CD1c-positive myeloid dendritic cell (primary cell): ENCODE results near the gene PPP1R17.

Source experiments
- DNase-seq: peaks from one replicate; pipeline ENCODE4 v3.0.0-alpha.2; 2016; ENCODE audit errors: extremely low spot score

The PPP1R17 gene

DNA sequence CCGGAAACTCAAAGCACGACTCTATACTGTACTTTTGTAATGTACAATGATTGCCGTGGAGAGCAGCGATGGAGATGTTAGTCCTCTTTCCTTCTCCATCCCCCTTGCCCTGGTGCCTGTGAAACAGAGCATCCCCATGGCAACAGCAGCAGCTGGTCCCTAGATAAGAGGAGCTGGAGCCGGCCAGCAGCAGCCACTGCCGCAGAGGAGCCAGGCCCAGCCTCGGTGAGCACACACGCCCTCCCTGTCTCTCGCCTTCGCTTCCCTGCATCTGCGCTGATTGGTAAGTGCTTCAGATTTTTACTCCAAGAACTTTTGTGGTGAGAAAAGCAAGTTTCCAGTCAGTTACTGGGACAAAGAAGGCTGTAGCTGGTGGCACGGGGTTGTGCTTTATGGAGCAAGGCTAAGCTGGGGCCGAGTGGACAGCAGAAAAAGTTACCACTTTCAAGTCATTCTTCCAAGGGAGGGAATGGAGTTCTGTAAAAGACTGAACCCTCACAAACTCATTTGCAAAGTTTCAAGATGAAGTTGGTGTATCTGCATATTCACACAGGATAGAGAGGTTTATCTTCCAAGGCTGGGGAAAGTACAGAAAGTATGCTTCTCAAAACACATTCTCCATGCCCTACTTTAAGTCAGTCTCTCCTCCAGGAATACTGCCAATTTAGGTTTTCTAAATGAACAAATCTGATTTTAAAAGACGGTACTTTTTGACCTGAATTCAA lies at the start of gene PPP1R17:
PPP1R17 (plus strand) TSS at position 192 of the 725 bp plus-strand sequence. CDS start 5,227 bp downstream, outside the sequence.
- no peak for DNase-seq

DNA sequence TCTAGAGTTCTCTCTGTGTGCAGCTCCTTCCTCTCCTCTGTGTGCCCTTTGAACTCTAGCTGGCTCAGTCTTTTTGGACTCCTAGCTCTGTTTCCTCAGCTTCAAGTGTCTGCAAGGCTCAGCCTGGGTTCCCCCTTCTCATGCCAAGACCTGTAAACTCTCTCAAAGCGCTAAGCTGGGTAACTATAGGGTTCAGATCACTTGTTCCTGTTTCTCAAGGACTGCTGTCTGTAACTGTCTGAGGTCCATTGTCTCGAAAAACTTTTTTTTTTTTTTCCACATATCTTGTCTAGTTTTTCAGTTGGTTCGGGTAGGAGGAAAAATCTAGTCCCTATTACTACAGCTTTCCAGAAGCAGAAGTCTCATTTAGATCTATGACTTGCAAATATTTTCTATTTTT lies 46.6 kb upstream of the PPP1R17 start:
- peak; percentile 49 for DNase-seq

DNA sequence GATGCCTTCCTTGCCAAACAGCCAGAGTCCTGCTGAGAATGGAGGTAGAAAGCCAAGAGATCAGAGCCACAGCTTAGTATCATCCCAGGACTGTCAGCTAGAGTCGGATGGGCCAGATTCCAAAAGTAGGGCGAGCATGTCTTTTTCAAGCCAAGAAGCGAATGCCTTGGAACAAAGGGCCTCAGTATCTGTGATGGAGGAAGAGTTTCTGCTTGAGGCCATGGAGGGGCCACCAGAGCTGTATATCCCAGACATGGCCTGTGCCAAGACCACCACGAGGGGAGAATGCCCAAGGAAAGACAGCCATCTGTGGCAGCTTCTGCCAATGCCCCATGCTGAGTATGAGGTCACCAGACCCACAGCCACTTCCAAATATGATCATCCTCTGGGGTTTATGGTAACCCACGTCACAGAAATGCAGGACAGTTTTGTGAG lies 44.3 kb upstream of the PPP1R17 start:
- DNase-seq: no peak

DNA sequence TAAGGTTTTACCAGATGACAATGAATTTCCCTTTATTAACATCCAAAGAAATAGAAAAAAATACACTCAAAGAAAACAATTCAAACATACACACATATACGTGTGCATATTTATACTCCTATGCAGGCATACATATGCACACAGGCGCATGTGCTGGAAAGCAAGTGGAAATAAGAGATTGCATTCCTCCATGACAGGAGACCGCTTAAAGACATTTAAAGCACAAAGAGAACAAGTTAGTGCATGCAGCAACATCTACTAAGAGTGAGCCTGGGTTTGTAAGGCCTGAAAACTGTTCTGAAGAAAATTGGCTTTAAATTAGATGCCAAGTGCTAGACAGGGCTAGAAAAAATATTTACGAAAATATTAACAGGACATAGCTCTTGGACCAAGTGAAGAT lies 40.1 kb upstream of the PPP1R17 start:
- DNase-seq: no peak

DNA sequence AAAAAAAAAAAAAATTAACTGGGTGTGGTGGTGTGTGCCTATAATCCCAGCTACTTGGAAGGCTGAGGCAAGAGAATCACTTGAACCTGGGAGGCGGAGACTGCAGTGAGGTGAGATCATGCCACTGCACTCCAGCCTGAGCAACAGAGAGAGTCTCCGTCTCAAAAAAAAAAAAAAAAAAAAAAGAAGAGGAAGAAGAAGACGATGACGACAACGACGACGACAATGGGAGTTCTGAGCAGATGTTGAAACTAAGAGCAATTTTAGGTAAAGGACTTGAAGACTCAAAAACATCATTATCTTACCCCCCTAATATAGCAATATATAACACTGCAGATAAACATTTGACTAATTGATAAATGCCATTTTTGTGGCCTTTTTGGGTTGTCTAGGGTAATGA lies 39.5 kb upstream of the PPP1R17 start:
- peak; percentile 46 for DNase-seq

DNA sequence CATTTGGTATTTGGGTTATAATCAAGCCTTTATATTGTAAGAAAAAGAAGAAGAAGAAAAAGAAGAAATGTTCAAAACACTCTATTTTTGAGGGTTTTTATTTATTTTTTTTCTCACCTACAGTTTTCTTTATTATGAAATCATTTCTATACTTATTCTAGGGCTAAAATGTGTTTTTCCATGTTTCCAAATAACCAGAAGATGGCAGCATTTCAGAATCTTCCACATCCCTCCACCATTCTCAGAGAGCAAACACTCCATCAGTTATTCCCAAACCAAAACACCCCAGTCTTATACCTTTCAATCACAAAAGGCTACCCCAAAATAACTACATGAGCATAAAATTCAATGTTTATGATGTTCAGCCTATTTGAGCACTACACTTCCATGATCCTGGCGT lies 38.7 kb upstream of the PPP1R17 start:
- peak; percentile 26 for DNase-seq

DNA sequence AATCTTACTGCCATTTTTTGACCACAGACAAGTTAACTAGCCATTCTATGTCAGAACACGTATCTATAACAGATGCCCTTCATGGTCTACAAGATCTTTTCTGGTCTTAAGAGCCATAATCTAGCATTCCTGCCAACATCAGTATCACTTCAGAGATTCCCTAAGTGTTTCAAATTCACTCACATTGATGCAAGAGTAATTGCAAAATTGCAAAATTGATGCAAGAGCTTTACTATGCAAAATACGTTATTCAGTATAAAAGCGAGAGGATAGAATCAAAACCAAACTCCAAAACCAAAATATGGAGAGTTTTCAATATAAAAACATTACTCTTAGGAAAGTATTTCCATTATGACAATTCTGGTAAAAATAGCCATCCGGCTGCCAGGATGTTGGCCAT lies 38.1 kb upstream of the PPP1R17 start:
- DNase-seq: no peak

DNA sequence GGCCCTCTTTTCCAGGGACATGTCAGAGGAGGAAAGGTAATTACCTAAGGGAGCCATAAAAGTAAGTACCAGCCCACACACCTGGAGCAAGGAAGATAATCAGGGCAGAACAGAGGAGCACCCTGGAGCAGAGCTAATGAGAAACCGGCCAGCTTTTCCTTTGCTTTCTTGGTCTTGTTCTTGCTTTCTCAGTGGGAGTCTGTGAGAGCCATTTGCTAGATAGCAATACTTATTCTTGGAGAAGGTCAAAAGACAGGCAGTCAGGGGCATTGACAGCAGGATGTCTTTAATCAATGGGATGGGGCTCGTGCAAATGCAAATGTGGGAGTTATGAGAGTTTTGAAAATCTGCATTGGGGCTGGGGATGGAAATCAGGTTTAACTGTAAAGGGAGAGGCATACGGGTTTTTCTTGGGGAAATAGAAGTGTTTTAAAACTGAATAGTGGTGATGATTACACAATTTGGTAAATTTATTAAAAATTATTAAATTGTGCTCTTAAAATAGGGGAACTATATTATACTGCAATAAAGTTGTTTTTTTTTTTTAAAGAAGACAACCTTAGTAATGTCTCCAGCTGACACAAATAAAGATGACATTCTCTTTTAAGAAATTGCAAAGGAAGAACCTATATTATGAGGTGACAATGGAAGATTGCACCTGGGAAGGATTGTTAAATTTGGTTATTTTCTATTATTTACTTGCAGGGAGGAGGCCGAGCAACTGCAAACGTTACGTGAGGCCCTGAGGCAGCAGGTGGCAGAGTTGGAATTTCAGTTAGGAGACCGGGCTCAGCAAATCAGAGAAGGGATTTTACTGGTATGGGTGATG lies 35.6 kb upstream of the PPP1R17 start:
- DNase-seq: no peak

DNA sequence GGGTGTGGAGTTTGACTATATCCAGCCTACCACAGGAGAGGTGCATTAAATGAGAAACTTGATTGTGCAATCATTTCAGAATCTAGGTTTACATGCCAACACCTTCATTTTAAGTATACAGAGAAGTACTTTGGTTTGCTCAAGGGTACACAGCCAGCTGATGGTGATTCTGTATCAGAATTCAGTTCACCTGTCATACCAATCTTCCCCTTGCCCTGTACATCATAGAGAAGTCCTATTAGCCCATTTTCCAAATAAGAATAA lies 35.0 kb upstream of the PPP1R17 start:
- no peak for DNase-seq

DNA sequence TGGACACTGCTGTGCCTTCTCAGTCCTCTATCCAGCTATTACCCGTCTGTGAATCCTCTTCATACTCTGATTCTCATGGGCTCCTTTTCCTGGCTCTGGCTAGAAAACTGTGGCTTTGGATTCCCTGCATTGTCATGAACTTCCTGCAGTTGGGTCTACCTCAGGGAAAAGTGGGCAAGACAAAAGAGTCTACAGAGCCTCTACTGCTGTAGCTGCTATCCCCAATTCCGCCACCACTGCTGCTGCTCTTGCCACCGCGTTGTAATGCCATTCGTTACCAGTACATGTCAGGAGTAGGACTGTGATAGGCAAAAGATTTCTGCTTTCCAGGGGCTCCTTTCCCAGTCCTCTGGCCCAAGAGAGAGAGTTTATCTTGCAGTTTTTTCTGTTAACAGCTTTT lies 23.9 kb upstream of the PPP1R17 start:
- no peak for DNase-seq

DNA sequence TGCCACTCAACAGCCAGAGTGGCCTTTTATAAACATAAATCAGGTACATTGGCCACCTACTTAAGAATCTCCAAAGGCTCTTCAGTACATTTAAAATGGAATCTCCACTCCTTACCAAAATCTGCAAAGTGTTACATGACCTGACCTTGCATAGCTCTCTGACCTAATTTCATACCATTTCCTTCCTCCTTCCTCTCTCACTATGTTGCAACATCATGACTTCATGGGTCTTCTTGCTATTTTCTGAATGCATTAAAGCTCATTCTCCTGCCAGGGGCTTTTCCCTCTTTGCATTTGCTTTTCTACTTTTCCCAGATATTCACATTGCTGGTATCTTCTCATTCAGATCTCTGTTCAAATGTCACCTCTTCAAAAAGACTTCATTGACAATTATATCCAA lies 22.1 kb upstream of the PPP1R17 start:
- peak; percentile 64 for DNase-seq

DNA sequence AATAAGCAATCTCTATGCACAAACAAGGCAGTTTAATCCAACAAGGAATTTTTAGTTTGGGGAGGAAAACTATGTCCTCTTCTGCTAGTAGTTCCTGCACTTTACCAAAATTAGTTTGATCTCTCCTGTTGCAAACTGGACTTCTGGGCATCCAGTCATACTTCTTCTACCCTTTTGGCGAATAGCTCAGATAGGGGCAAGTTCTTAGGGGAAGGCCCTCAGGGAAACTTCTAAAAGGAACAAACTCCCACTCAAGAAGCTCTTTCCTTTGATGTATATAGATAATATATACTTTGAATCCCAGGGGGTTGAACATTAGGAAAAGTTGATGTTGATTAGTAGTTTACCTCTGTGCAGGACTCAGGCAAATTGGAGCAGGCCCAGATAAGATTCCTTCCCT lies 21.5 kb upstream of the PPP1R17 start:
- DNase-seq: no peak

DNA sequence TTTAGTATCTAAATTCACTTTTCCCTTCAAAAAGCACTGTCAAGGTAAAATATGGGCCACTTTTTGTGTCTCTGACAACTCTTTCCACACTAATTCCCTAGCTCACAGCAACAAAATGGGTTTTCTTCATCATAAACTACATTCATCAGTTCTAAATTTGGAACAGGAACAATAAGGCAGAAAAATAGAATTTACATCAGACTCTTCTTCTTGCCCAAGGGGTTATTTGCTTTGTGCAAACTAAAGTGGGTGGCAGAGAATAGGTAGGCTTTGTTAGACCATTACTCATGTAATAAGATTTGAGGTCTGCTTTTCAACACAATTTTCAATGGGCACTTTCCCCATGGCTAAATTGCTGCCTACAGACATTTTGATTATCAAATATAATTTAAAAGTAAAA lies 17.6 kb upstream of the PPP1R17 start:
- DNase-seq: no peak

DNA sequence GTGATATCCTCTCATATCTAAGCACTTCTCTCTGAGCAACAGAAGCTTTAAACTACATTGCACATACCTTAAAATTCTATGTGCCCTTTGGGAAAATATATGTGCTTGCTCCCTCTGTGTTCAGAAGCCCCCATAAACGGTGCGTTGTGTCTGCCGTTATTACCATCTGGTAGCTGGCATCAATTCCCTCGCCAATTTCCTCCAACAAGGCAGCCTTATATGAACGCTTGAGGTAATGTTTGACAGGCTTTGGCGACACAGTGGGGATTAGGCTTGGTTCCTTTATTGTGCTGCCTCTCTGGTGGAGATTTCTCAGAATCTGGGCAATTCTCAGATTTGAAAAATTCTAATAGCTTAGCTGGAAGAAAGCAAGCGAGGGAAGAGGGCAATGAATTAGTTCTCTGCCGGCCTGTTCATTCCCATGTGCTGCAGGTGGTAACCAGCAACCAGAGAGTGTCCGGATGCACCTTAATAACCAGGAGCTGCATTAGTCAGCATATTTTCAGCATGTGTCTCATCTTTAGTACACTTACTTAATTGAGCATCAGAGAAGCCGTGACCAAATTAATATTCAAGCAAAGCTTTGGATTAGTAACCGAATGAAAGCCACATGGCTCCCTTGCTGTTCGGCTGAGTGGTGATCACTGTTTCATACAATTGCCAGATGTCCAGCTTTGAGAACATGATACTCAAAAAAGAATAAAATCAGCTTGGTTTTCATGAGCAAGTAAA lies 7.3 kb upstream of the PPP1R17 start:
- no peak for DNase-seq

DNA sequence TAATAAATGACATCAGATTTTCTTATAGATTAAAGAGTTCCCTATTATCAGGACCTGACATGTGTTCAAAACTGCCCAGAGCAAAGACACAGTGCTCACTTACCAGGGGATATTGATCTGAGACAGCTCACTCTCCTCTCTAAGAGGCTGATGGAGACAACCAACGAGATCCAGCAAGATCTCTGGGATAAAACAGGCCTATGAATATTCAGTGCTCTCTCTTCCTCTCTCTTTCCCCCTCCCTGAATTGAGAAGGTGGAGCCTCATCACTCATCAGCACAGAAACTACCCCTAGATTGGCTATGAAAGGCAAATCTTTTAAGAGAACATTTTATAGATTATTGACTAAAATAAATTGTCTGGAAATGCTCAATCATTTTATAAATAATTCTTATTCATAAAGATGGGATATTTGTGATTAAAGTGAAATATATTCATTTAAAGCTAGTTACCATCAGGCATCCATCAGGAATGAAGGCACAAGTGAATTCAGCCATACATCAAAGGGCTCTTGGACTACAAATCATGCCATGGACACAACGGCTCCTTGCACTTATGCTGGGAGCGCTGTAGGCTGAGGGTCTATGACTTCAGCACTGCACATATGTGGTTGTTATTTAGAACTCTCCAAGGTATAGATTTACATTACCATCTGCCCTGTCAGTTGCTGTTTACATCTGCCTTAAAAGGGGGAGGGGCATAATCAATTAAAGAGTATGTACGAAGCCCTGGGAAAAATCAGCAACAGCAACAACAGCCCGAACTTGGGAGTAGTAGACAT lies 3.4 kb upstream of the PPP1R17 start:
- no peak for DNase-seq

DNA sequence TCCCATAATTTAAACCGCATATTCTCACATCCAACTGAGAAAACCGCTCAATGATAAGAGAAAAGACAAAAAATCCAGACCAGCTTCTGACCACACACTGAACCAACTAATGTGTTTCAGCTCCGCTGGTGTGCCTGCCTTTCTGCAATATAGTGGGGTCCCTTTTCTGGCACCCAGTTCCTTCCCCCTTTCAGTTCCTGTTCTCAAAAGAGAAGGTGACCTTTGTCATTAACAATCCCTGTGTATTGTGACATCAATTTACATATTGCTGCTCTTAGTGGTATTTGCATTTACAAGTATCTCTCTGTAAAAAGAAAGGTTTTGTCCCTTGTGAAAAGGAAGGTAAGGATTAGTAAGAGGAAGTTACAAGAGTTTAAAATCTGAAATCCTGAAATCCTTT lies 1.4 kb downstream of the PPP1R17 start:
- DNase-seq: peak; percentile 79

DNA sequence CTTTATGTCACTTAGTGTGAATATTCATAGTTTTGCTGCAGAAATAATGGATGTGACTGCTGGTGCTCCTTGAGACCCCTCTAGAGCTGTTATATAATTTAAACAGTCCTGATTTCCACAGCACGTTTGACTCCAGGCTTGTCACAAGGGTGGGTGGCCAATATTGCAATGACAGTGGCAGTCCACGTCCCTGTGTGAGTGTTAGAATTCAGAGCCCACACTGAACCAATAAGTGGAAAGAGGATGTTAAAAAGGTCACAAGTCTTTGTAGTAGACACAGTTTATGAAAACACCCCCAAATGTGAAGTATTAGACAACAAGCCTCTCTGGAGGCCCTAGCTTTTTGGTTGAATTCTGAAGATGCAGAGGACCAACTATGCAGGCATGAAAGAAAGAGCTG lies 2.0 kb downstream of the PPP1R17 start:
- DNase-seq: peak; percentile 55

DNA sequence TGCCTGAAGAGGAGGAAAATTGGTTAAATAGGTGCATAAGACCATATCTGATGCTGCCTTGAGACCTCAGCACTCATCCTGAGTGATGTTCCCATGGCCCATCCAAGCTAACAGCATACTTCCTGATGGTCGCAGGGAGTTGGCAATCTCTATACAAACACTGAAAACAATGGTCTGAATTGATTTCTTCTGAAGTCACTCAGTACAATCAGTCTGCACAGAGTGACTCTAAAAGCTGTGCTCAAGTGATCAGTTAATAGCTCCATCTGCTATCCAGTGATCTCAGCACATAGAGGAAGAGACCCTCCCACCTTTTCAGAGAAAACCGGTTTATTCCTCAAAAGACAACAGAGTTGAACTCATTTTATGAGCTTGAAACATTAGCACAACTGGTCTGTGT lies 3.9 kb downstream of the PPP1R17 start:
- no peak for DNase-seq

DNA sequence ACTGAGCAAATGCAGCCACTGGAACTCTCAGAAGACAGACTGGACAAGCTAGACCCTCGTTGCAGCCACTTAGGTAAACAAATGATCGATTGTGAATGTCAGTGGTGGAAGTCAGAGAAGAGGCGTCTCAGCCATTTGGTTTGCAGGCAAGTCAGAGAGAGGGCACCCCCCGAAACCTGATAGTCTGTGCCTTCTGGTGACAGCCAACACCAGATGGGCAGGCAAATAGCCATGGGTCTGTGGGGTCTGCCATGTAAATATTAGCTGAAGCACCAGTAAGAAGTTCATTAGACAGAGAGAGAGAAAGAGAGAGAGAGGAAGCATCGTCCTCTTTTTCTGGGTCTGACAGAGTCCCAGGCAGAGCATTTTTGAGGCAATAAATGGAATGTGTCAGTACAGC lies 5.4 kb downstream of the PPP1R17 start:
- DNase-seq: no peak

DNA sequence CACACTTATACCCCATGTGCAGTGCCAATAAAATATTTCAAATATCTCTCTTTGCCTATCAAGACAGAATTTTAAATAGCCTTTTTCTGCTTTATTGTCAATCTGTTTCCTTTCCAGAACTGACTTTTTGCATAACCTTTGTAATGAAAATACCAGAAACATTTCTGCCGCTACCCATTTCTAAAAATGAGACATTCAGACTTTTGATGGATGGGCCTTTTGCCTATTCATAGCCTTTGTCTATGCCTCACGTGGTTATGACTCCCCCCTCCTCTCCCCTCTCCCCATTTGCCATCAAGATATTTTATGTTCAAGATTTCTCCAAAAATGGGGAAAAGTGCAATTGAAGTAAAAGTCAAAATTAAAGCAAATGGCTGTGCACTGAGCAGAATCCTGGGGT lies 5.9 kb downstream of the PPP1R17 start:
- DNase-seq: no peak

DNA sequence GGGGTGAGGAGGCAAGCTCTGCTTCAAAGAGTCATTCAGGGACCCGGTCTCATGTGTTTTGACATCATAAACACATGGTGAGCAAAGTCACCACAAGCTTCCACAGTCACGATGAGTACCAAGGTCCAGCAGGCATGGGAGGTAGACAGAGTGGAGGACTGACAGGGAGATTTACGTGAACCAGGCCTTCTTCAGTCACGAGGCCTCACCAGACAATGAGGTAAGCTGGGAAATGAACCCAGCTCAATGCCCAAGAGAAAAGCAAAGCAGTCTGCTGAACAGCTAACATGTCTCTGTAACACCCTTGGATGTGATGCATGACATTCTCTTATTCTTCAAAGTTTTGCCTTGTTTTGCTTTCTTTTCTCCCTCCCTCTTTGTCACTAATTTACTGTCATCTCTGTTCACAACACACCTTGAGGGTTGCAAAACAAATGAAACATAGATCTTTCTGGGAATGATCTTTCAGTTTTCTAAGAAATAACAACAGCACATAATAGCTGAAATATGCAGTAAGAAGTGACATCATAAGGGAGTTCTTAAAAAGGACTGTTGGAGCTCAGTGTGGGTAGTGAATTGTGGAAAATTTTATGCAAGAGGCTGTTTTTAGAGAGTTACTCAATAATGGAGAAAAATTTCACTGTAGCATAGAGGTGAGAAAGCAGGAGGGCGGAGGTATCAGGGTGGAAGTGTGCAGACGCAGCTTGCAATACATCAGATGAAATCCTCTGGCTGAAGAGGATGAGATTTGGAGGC lies 9.0 kb downstream of the PPP1R17 start:
- peak; percentile 41 for DNase-seq
